ENCODE results near the gene SBK2.

The SBK2 gene

DNA sequence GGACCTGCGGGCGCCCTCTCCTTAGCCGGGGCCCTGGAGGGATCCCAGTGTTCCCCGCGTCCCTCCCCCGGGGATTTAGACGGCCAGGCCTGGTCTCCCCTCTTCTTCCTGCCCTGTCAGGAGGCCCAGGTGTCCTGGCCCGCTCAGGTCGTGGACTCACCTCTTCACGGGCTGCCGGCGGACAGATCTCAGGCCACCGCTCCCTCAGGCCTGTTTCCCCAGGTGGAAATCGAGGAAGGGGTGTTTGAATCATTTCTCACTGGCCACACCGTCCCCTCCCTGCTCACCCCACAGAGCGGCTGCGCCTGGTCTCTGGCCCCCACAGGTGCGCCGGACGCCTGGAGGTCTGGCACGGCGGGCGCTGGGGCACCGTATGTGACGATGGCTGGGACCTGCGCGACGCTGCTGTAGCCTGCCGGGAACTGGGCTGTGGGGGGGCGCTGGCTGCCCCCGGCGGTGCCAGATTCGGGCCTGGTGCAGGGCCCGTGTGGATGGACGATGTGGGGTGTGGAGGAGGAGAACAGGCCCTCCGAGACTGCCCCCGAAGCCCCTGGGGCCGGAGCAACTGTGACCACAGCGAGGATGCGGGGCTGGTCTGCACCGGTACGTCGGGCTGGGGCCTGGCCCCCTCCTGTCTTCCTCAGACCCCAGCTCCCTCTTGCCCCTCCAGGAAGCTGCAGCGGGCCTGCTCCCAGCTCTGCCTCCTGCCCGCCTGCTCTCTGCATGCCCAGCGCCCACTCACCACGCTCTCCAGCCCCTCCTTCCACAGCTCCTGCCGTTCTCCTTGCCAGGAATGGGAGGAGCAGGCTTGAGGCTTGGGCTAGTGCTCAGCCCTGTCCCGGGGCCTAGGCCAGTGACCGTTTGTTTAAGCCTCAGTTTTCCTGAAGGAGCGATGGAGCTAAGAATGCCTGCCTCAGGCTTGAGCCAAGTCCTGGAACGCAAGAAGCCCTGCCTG is 46.2 kb downstream of the SBK2 start:
- peaks cover 24% of the 10 kb centered on the region for H3K4me1 ChIP-seq (ENCODE audit: control insufficient read depth, insufficient read depth, low read length)

GRCh38 chr19:55489711-55490477 is 47.0 kb downstream of the SBK2 start:
- H3K4me3 ChIP-seq (ENCODE audit: low read length) = no peak overlapping the region
- peaks cover 26% of the 10 kb centered on the region for H3K4me1 ChIP-seq (ENCODE audit: control insufficient read depth, insufficient read depth, low read length)
- H3K27me3 ChIP-seq (ENCODE audit: control insufficient read depth, insufficient read depth, low read length) = peaks cover 11% of the 10 kb centered on the region
- no peaks in the 10 kb centered on the region for H3K36me3 ChIP-seq (ENCODE audit: control insufficient read depth, insufficient read depth, low read length)
- H3K9ac ChIP-seq (ENCODE audit: low read length) = no peak overlapping the region
- H3K9me3 ChIP-seq (ENCODE audit: control insufficient read depth, low read length) = no peaks in the 10 kb centered on the region

More for the DNA sequence above, 46.2 kb downstream of the SBK2 start:
- H3K9ac ChIP-seq (ENCODE audit: low read length) = no peak overlapping the region
- H3K9me3 ChIP-seq (ENCODE audit: control insufficient read depth, low read length) = no peaks in the 10 kb centered on the region
- H3K27me3 ChIP-seq (ENCODE audit: control insufficient read depth, insufficient read depth, low read length) = peaks cover 11% of the 10 kb centered on the region
- H3K36me3 ChIP-seq (ENCODE audit: control insufficient read depth, insufficient read depth, low read length) = no peaks in the 10 kb centered on the region
- H3K4me3 ChIP-seq (ENCODE audit: low read length) = no peak overlapping the region

DNA sequence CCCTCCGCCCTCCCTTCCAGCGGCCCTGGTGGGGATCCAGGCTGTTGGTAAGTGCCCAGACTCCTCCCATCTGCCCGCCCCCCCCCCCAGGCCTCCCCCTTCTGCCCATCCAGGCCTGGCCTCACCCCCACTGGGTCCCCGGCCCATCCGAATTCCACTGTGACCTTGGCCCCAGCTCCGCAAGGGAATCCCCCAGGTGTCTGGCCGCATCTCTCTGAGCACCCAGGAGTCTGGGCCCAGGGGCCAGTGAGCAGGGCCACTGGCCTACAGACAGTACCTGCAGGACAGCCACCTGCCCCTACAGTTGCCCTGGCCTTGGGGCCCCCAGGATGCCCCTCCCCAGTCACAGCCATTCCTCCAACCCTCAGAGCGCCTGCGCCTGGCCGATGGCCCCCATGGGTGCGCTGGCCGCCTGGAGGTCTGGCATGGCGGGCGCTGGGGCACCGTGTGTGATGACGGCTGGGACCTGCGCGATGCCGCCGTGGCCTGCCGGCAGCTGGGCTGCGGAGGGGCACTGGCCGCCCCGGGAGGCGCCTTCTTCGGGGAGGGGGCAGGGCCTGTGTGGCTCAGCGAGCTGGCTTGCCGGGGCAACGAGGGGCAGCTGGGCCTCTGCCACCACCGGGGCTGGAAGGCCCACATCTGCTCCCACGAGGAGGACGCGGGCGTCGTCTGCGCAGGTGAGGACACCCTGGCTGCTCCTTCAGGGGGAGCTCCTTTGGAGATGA is 47.8 kb downstream of the SBK2 start:
- Histone ChIP-seq H3K9ac (ENCODE audit: low read length) (no peak overlapping the region), H3K36me3 (ENCODE audit: control insufficient read depth, insufficient read depth, low read length) (no peaks in the 10 kb centered on the region), H3K9me3 (ENCODE audit: control insufficient read depth, low read length) (no peaks in the 10 kb centered on the region), H3K27me3 (ENCODE audit: control insufficient read depth, insufficient read depth, low read length) (peaks cover 11% of the 10 kb centered on the region), H3K4me3 (ENCODE audit: low read length) (no peak overlapping the region), H3K4me1 (ENCODE audit: control insufficient read depth, insufficient read depth, low read length) (peaks cover 33% of the 10 kb centered on the region)

DNA sequence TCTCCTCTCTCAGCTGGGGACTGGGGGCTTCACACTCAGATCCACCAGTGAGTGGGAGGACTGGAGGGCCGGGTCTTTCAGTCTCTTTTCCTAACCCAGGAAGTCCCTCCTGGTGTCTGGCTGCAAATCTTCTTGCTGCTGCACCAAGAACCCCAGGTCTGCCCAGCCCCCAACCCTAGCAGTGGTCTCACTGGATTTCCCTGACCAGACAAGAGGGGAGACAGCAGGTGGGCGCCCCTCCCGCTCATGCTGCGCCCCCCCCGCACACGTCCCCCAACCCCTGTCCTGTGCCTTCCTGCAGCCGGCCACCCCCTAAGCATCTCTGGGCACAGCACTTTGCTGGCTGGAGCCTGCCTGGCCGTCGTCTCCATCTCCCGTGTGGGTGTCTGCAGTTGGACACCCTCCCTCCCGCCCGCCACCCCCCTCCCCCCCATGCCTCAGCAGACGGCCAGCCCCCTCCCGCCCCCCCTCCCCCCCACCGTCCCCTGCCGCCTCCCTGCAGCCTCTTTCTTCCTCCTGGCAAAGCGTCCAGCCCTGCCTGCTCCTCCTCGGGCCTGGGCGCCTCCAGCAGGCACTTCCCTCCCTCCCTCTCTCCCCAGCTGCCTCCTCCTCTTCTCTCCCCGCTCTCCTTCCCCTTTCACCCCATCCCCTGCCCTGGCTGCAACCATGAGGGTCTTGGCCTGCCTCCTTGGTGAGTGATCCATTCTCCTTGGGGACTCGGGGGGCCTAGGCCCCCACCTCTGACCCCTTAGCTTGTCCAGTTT is 48.8 kb downstream of the SBK2 start, which contains the start of gene SSC5D:
Gene SSC5D, plus strand, starts transcription at position 513 of the 764 bp plus-strand sequence. Its CDS starts 154 bp downstream, at position 667.
- no peaks in the 10 kb centered on the region for H3K9me3 ChIP-seq (ENCODE audit: control insufficient read depth, low read length)
- no peaks in the 10 kb centered on the region for H3K36me3 ChIP-seq (ENCODE audit: control insufficient read depth, insufficient read depth, low read length)
- H3K9ac ChIP-seq (ENCODE audit: low read length) = no peak within 1 kb of the TSS
- H3K4me3 ChIP-seq (ENCODE audit: low read length) = no peak within 1 kb of the TSS
- H3K27me3 ChIP-seq (ENCODE audit: control insufficient read depth, insufficient read depth, low read length) = peaks cover 8% of the 10 kb centered on the region
- H3K4me1 ChIP-seq (ENCODE audit: control insufficient read depth, insufficient read depth, low read length) = peaks cover 36% of the 10 kb centered on the region

DNA sequence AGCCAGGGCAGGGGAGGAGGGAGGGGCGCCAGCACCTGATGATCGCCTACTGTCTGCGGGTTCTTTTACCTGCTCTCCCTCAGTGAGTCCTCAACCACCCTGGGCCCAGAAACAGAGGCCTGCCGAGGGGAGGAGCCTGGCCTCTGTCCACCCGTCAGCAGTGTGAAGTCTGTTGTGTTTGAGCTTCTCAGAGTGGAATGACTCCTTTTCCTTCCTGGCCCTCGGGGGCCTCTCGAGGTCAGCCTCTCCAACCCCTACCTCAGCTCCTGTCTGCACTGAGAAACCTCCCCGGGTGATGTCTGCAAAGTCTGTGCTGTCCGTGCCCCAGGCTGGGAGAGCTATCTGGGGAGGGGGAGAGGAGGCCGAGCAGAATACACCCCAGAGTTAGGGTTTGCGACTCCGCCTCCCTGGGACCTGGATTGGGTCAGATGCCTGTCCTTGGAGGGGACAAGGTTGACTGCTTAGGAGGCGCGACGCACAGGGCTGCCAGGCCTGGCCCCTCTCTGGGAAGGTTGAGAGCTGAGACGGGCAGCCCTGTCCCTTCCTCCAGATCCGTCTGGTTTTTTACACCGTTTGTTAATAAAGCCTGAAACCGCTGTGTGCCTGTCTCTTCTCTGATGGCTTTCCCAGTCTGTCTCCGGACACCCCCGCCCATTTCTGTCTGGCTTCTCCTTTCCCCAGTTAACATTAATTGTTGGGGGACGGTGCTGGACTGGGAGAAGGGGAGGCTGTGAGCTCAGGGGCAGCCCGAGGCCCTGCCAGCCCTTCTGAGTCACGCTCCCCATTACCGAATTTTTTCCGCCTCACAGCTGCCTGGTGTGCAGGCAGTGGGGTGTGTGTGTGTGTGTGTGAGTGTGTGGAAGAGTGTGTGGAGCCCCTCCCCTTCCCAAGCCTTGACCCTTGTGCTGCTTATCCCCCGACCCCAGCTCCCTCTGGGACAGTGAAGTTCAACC is 49.7 kb downstream of the SBK2 start:
- Histone ChIP-seq H3K27me3 (ENCODE audit: control insufficient read depth, insufficient read depth, low read length) (peaks cover 6% of the 10 kb centered on the region), H3K4me1 (ENCODE audit: control insufficient read depth, insufficient read depth, low read length) (peaks cover 36% of the 10 kb centered on the region), H3K9ac (ENCODE audit: low read length) (no peak overlapping the region), H3K4me3 (ENCODE audit: low read length) (no peak overlapping the region), H3K36me3 (ENCODE audit: control insufficient read depth, insufficient read depth, low read length) (no peaks in the 10 kb centered on the region), H3K9me3 (ENCODE audit: control insufficient read depth, low read length) (no peaks in the 10 kb centered on the region)

DNA sequence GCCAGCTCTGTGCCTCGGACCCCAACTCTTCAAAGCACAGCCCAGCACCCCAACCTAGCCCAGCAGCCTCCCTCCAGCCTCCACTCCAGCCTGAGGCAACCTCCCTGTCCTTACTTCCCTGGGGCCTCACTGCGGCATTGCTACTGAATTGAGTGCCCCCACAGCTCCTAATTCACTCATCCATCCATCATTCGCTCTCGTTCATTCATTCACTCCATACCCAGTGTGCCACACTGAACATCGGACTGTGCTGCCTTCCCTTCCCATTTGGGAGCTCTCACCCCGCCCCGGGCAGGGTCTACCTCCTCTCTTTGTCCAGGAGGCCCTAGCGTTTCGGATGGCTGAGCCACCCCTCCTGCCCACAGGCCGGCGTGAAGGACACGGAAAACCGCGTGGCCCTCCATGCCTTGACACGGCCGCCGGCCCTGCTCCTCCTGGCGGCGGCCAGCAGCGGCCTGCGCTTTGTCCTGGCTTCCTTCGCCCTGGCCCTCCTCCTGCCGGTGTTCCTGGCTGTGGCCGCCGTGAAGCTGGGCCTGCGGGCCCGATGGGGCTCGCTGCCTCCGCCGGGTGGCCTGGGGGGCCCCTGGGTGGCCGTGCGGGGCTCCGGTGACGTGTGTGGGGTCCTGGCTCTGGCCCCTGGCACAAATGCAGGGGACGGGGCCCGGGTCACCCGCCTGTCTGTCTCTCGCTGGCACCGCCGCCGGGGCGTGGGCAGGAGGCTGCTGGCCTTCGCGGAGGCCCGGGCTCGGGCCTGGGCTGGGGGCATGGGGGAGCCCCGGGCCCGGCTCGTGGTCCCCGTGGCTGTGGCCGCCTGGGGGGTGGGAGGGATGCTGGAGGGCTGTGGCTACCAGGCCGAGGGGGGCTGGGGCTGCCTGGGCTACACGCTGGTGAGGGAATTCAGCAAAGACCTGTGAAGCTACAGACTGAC is 50.6 kb downstream of the SBK2 start:
- Histone ChIP-seq H3K9ac (ENCODE audit: low read length) (no peak overlapping the region), H3K4me1 (ENCODE audit: control insufficient read depth, insufficient read depth, low read length) (peaks cover 32% of the 10 kb centered on the region), H3K9me3 (ENCODE audit: control insufficient read depth, low read length) (no peaks in the 10 kb centered on the region), H3K36me3 (ENCODE audit: control insufficient read depth, insufficient read depth, low read length) (no peaks in the 10 kb centered on the region), H3K27me3 (ENCODE audit: control insufficient read depth, insufficient read depth, low read length) (no peaks in the 10 kb centered on the region), H3K4me3 (ENCODE audit: low read length) (no peak overlapping the region)

- H3K36me3 ChIP-seq (ENCODE audit: control insufficient read depth, insufficient read depth, low read length) = no peaks in the 10 kb centered on the region
- peaks cover 32% of the 10 kb centered on the region for H3K4me1 ChIP-seq (ENCODE audit: control insufficient read depth, insufficient read depth, low read length)
- no peaks in the 10 kb centered on the region for H3K27me3 ChIP-seq (ENCODE audit: control insufficient read depth, insufficient read depth, low read length)
- H3K9ac ChIP-seq (ENCODE audit: low read length) = peak overlapping the region; percentile 57
- peak overlapping the region; percentile 14 for H3K4me3 ChIP-seq (ENCODE audit: low read length)
- no peaks in the 10 kb centered on the region for H3K9me3 ChIP-seq (ENCODE audit: control insufficient read depth, low read length)
Measured at GRCh38 chr19:55485439-55486011, 51.4 kb downstream of the SBK2 start.

DNA sequence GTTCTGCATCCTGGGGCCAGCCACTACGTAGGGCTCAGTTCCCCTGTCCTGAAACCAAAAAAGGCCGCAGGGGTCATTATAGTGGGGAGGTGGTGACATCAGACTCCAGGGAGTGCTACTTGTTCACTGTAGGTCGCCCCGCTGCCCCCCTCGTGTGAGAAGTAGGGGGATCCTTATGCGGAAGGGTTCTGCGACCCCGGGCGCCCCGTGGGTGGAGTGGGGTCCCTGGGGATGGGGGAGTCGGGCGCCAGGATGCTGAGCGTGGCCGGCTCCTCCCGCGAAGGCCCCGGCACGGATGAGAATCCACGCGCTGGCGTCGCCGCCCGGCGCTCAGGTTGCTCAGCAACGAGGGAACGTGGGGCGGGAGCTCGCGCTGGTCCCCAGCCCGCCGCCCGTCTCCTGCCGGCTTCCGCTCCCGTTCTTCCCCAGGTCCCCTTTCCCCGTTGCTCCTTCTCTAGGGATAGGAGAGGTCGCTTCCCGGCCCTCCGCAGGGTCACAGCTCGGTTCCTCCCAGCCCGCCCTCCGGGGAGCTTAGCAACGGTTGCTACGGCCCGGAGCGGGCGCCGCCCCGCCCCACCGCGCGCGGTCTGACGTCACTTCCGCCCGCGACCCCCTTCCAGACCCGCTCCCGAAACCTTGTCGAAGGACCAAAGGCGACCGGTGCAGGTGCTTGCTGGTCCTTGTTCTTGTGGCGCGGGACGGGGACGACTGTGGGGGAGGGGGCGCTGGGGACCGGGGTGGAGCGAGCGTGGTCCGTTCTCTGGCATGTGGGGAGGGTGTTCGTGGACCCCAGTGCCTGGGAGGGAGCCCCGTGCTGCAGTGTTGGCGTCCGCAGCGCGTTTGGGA is 52.1 kb downstream of the SBK2 start, which contains the start of gene NAT14:
Gene NAT14, plus strand, starts transcription at position 596 of the 846 bp plus-strand sequence. CDS start 521 bp downstream, outside the sequence.
- peak within 1 kb of the TSS; percentile 14 for H3K4me3 ChIP-seq (ENCODE audit: low read length)
- H3K27me3 ChIP-seq (ENCODE audit: control insufficient read depth, insufficient read depth, low read length) = no peaks in the 10 kb centered on the region
- H3K4me1 ChIP-seq (ENCODE audit: control insufficient read depth, insufficient read depth, low read length) = peaks cover 32% of the 10 kb centered on the region
- H3K36me3 ChIP-seq (ENCODE audit: control insufficient read depth, insufficient read depth, low read length) = no peaks in the 10 kb centered on the region
- peak within 1 kb of the TSS; percentile 57 for H3K9ac ChIP-seq (ENCODE audit: low read length)
- no peaks in the 10 kb centered on the region for H3K9me3 ChIP-seq (ENCODE audit: control insufficient read depth, low read length)

Data from mucosa of stomach (tissue), 1 donor.